ENCODE measurements around the gene ADAMTS6. TPM values are rescaled to one million over a fixed set of nuclear protein-coding genes. Genes with fewer than 3 reads are reported as not detected.

ADAMTS6 gene
- total and polyA plus RNA-seq, 2 of the 13 experiments (the other 11 are each of a cell fraction or from before 2014, with no cell fraction given), result 3.1 to 8.2 TPM

DNA sequence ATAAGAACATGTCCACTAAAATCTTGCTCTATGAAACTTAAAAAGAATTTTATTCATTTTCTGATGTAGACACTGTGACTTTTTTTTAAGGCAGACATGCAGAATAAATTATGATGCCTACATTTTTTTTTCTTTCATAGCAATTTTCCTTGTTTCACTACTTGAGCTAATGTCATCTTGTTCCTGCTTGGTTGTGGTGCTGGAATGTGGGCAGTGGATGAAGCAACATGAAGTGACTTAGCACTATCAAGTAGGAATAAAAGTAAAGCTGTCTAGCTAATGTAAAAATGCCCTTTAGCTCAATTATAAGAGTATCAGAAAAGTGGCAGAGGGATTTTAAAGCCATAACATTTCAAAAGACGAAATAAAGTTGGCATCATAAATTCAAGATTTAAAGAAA lies 191.0 kb downstream of the ADAMTS6 start (continued):
- TF ChIP-seq ZHX1 (CRISPR knock-in tag; IDR thresholded peaks at IDR 0.05; ENCODE audit: low read depth) (no peak), ZNF790 (CRISPR knock-in tag; IDR thresholded peaks at IDR 0.05; ENCODE audit: borderline replicate concordance) (no peak), SP140L (CRISPR knock-in tag; IDR thresholded peaks at IDR 0.05; ENCODE audit: borderline replicate concordance) (no peak), ZNF350 (CRISPR knock-in tag; IDR thresholded peaks at IDR 0.05; ENCODE audit: borderline replicate concordance, low read depth) (no peak)

- peaks cover 11% of the 10 kb centered on the region for H3K4me1 ChIP-seq (ENCODE audit: insufficient read depth, low read length)
- BruUV-seq (replicated peaks), result no TSS peak
- no peak for FAIRE-seq
- H3K27ac ChIP-seq (ENCODE audit: extremely low read length, insufficient read depth, low read length), result no peak overlapping the region
- H2AFZ ChIP-seq (ENCODE audit: low read length), result no peak overlapping the region
- H3K79me2 ChIP-seq (ENCODE audit: insufficient read depth, low read length), result no peaks in the 10 kb centered on the region
- H3K36me3 ChIP-seq (replicated peaks in 1 of 2; ENCODE audit: control insufficient read depth in 1 of 2, insufficient read depth in 2 of 2, low read length in 2 of 2), result no peaks in the 10 kb centered on the region
- in situ Hi-C loops (cut with HindIII; ENCODE audit: extremely low pct_ligation_motif_present, low pct_unique_long_range_greater_than_20kb), result no loop called here
- POLR2A ChIA-PET, result no interaction called here
- H3K9ac ChIP-seq (ENCODE audit: insufficient read depth, low read depth, low read length), result no peak overlapping the region
- intact Hi-C loops (cut with micrococcal nuclease; ENCODE audit: unreplicated experiment), result no loop called here
- WGBS (ENCODE audit: low lambda C conversion rate), result 37% methylated on average over 2 of the region's 2 CpGs
- DNase-seq (ENCODE audit: low spot score), result peak; percentile 43
- no peaks in the 10 kb centered on the region for H3K27me3 ChIP-seq (ENCODE audit: control insufficient read depth in 1 of 2, insufficient read depth in 2 of 2, low read length in 2 of 2)
- H3K4me2 ChIP-seq (ENCODE audit: low read depth, low read length), result peak overlapping the region; percentile 5; the same call in 1 of the 2 replicates
- peak; percentile 67; the same call in 2 of the 3 replicates for ATAC-seq
- CTCF ChIA-PET (ENCODE audit: low intra/inter-chr PET ratio, low total read pairs), result no interaction called here
- H4K20me1 ChIP-seq (ENCODE audit: insufficient read depth, low read length), result no peaks in the 10 kb centered on the region
- H3K4me3 ChIP-seq (replicated peaks in 1 of 3; ENCODE audit: insufficient read depth in 1 of 3, low read depth in 2 of 3, low read length in 3 of 3), result no peak overlapping the region
- no peaks in the 10 kb centered on the region for H3K9me3 ChIP-seq (ENCODE audit: low read length)
- TF ChIP-seq SOX5 (CRISPR knock-in tag; IDR thresholded peaks at IDR 0.05; ENCODE audit: borderline replicate concordance), result peak; percentile 59; the same call in 1 of the 2 replicates
- TF ChIP-seq ZNF7 (CRISPR knock-in tag; IDR thresholded peaks at IDR 0.05), result no peak
- TF ChIP-seq SOX6 (IDR thresholded peaks at IDR 0.05), result no peak
- peak; percentile 53 for TF ChIP-seq SOX6 (CRISPR knock-in tag; IDR thresholded peaks at IDR 0.05)
- no peak for TF ChIP-seq ZNF468 (CRISPR knock-in tag; IDR thresholded peaks at IDR 0.05)
- no peak for TF ChIP-seq SP2 (CRISPR knock-in tag; IDR thresholded peaks at IDR 0.05)
- no peak for TF ChIP-seq ELF3 (CRISPR knock-in tag; IDR thresholded peaks at IDR 0.05)
- TF ChIP-seq RARG (CRISPR knock-in tag; IDR thresholded peaks at IDR 0.05; ENCODE audit: low read depth), result no peak
- TF ChIP-seq SOX13 (IDR thresholded peaks at IDR 0.05), result no peak
- peak in 1 of 2 experiments; percentile 73; a peak in 2 of 4 replicates for TF ChIP-seq SOX13 (CRISPR knock-in tag; conservative IDR thresholded peaks at IDR 0.05 in 1 of 2, IDR thresholded peaks at IDR 0.05 in 1 of 2)
- TF ChIP-seq, protein P1, sequence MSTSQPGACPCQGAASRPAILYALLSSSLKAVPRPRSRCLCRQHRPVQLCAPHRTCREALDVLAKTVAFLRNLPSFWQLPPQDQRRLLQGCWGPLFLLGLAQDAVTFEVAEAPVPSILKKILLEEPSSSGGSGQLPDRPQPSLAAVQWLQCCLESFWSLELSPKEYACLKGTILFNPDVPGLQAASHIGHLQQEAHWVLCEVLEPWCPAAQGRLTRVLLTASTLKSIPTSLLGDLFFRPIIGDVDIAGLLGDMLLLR (CRISPR knock-in tag; IDR thresholded peaks at IDR 0.05), result no peak
- no peak for TF ChIP-seq LBX2 (CRISPR knock-in tag; IDR thresholded peaks at IDR 0.05; ENCODE audit: borderline replicate concordance)
- TF ChIP-seq ZNF234 (CRISPR knock-in tag; conservative IDR thresholded peaks at IDR 0.05), result no peak
- no peak for TF ChIP-seq ZMYM2 (CRISPR knock-in tag; IDR thresholded peaks at IDR 0.05)
- TF ChIP-seq ZNF160 (CRISPR knock-in tag; IDR thresholded peaks at IDR 0.05), result no peak
- TF ChIP-seq ZMYM4 (CRISPR knock-in tag; IDR thresholded peaks at IDR 0.05), result 0 out of 2 replicates have a peak, but pooled peaks have one; percentile 28
- no peak for TF ChIP-seq ZNF850 (CRISPR knock-in tag; conservative IDR thresholded peaks at IDR 0.05)
- no peak for TF ChIP-seq DMAP1 (CRISPR knock-in tag; IDR thresholded peaks at IDR 0.05)
- TF ChIP-seq POGZ (CRISPR knock-in tag; IDR thresholded peaks at IDR 0.05), result 0 out of 2 replicates have a peak, but pooled peaks have one; percentile 15
These were observed 193.1 kb downstream of the ADAMTS6 start for GRCh38 chr5:65288657-65289056.
